Epithelial cell of esophagus (primary cell): ENCODE results near the gene CAPG.

Source experiments
- DNase-seq: peaks from one replicate; pipeline ENCODE4 v3.0.0; 2010; ENCODE audit warnings: low read depth
- H3K4me3 ChIP-seq: 2 replicates; pipeline ENCODE4 v1.5.1; 2011; ENCODE audit warnings: mild to moderate bottlenecking, low read length, control low read depth
- TF ChIP-seq, protein P1 (sequence below): IDR thresholded peaks from 2 replicates; pipeline ENCODE4 v1.5.1; 2011; ENCODE audit warnings: low read depth, mild to moderate bottlenecking, low read length, control low read depth, inconsistent platforms; ENCODE audit not compliant: insufficient read depth; ENCODE audit errors: missing control alignments

CAPG gene

DNA sequence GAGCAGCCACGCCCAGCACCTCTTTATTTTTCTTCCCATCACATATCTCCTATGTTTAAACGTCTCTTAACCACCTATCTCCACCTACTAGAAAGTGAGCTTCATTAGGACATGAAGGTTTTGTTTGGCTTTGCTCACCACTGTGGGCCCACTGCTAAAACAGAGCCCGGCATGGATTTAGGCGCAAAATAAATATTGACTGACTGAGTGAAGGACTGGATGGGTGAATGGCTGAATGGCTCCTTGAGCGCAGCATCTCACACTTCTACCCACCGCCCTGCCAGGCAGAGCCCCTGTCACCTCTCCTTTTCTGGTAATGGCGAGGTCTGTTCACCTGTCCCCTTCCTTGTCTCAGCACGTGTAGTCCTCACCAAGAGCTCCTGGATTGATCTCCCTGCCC lies 10.1 kb downstream of the CAPG start:
- H3K4me3 ChIP-seq: no peak overlapping the region
- no peak for DNase-seq
- TF ChIP-seq, protein P1, sequence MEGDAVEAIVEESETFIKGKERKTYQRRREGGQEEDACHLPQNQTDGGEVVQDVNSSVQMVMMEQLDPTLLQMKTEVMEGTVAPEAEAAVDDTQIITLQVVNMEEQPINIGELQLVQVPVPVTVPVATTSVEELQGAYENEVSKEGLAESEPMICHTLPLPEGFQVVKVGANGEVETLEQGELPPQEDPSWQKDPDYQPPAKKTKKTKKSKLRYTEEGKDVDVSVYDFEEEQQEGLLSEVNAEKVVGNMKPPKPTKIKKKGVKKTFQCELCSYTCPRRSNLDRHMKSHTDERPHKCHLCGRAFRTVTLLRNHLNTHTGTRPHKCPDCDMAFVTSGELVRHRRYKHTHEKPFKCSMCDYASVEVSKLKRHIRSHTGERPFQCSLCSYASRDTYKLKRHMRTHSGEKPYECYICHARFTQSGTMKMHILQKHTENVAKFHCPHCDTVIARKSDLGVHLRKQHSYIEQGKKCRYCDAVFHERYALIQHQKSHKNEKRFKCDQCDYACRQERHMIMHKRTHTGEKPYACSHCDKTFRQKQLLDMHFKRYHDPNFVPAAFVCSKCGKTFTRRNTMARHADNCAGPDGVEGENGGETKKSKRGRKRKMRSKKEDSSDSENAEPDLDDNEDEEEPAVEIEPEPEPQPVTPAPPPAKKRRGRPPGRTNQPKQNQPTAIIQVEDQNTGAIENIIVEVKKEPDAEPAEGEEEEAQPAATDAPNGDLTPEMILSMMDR: no peak

DNA sequence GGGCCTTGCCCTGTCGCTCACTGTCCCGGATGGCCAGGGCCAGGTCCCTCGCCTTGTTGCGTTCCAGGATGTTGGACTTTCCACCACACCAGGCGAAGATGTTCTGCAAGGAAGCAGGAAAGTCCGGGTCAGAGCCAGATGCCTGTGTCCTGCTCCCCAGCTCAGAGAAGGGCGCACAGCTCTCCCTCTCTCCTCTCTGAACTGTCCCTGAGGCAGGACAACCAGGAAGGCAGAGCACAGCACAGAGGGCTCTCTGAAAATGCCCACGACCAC lies 11.0 kb downstream of the CAPG start:
- no peak for DNase-seq
- TF ChIP-seq, protein P1: no peak
- H3K4me3 ChIP-seq: no peak overlapping the region

DNA sequence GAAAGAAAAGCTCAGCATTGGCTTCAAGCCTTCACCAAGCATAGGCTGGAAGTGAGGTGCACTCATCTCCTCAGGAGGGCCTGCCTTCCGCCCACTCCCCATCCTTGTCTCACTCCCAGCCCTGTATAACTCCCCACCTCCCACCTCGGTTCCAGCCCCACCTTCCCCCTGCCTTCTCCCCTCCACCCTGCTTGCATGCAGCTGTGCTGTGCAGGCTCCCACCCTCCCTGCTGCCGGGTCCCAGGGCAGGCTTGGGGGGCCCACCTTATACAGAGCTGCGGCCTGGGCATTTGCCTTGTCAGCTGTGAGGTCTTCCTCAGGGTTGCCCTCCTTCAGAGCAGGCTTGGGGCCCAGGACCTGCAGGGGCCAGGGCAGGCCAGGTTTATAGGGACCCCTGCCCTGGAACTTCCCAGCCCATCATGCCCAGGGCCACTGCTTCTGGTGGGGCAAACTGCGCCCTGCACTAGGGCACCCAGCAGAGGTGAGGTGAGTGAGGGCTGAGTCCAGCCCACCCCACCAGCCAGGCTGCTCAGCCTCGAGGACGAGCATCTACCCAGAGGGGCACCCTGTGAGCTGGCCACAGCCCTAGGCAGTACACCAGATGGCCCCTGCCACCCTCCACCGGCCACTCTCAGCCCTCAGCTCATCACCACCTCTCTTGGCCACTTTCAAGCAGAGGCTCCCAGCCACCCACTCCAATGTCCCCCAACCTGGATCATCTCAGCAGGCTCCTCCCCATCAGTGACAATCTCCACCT lies 11.6 kb downstream of the CAPG start:
- H3K4me3 ChIP-seq: no peak overlapping the region
- no peak for DNase-seq
- TF ChIP-seq, protein P1: no peak

DNA sequence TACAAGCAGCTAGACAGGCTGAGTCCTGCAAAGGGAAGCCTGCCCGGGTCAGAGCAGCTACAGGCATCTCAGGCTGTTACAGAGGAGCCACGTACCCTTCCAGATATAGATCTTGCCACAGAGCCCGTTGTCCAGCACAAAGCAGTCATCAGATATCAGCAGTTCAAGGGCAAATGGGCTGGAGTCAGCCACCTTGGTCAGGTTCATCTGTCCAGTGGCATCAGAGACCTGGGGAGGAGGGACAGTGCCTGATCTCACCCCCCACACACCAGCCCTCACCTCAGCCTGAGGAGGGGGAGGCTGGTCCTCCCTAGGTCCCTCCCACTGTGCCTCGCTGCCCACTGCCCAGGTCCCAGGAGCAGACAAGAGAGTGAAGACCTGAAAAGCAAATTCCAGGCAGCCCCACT lies 12.2 kb downstream of the CAPG start:
- TF ChIP-seq, protein P1: no peak
- DNase-seq: no peak

DNA sequence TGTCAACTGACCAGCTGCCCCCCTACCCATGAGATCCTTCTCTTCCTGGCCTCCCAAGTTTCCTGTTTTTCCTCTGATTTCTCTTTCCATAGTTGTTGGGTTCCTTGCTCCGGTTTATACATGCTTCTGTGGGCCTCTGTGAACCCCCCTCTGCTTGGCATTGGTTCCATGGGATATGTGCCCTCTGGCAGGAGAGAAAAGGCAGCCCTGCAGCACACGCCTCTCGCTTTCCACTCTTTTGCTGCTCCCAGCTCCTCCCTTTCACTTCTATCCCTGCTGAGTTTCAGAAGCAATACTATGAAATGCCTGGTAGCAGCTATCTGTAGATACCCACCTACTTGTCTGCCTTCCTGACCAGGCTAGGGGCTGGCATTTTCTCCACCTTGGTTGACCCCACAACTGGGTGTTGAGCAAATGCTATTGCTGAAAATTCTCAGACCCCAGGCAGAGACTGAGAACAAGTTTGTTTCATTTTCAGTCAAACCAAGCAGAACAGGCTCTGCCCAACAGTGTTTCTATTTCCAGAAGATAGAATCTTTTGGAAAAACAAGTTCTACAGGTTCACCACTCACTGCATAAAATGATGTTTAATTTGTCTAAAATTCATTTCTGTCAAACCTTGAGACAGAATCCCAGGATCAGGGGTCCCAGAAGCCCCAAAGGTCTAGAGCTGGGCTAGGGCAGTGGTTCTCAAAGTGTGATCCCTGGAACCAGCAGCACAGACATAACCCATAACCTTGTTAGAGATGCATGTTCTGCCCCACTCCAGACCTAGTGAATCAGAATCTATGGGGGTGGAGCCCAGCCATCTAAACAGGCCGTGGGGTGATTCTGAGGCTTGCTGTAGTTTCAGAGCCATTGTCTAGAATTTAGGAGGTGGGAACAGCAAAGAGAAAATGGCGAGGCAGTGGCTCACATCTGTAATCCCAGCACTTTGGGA lies 13.4 kb downstream of the CAPG start:
- TF ChIP-seq, protein P1: no peak
- peak; percentile 60 for DNase-seq
- no peak overlapping the region for H3K4me3 ChIP-seq

More for the DNA sequence above, 12.2 kb downstream of the CAPG start:
- H3K4me3 ChIP-seq: no peak overlapping the region

DNA sequence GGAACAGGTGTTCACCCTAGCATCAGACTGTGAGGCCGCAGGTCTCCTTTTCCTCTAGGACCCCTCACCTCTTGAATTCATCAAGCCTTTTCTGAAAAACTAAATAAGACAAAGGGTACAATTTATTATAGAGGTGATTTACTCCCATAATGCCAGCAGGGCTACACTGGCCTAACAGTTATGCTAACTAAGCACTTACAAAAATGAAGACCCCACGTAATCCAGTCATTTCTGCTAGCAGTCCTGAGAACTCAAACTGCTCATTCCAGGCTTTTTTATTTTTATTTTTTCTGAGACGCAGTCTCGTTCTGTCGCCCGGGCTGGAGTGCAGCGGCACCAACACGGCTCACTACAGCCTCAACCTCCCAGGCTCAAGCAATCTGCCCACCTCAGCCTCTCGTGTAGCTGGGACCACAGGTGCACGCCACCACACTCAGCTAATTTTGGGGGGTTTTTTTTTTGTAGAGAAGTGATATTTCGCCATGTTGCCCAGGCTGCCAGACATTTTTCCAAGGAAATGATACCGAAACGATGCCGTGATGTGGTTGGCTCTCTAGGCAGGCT lies 14.2 kb downstream of the CAPG start:
- no peak for DNase-seq
- no peak overlapping the region for H3K4me3 ChIP-seq
- TF ChIP-seq, protein P1: no peak

DNA sequence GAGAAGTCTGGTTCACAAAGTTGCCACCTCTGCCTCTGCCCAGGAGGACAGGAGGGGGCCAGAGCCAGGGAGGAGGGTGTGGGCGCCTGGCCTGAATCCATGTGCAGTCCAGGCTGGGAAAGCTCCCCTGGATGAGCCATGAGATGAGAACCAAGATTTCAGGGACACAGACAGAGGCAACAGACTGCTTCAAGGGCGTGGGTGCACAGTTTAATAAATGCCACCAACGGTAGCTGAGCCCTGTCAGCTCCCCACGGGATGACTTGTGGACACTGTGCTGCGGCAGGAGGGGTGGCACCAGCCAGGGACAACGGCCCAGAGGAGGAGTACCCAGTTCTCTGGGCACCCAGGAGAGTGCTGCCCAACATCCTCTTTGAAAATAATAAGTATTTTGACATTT lies 15.2 kb downstream of the CAPG start:
- no peak overlapping the region for H3K4me3 ChIP-seq
- TF ChIP-seq, protein P1: no peak
- DNase-seq: no peak
